ENCODE results near the gene HSPB1.
A peak's percentile ranks its signal among the peaks of the same experiment; 100 is the strongest.
"Not testable (repeated sequence)": the region's sequence is repeated elsewhere in the genome, so short reads cannot be mapped to it uniquely, and the experiment has no call there.

The HSPB1 gene

DNA sequence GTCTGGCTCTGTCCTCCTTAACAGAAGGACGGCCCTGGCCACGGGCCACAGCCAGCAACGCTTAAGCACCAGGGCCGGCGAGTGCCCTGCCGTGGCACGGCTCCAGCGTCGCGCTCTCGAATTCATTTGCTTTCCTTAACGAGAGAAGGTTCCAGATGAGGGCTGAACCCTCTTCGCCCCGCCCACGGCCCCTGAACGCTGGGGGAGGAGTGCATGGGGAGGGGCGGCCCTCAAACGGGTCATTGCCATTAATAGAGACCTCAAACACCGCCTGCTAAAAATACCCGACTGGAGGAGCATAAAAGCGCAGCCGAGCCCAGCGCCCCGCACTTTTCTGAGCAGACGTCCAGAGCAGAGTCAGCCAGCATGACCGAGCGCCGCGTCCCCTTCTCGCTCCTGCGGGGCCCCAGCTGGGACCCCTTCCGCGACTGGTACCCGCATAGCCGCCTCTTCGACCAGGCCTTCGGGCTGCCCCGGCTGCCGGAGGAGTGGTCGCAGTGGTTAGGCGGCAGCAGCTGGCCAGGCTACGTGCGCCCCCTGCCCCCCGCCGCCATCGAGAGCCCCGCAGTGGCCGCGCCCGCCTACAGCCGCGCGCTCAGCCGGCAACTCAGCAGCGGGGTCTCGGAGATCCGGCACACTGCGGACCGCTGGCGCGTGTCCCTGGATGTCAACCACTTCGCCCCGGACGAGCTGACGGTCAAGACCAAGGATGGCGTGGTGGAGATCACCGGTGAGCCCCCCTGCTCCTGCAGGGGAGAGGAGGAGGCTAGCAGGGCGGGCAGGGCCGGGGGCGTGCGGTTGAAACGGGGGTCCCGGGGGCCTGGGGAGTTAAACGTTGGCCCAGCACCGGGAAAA lies at the start of gene HSPB1:
Gene HSPB1, plus strand, starts transcription at position 327 of the 855 bp plus-strand sequence. Its CDS starts 40 bp downstream, at position 367.
- peak; percentile 94 for DNase-seq (ENCODE audit: low spot score)

DNA sequence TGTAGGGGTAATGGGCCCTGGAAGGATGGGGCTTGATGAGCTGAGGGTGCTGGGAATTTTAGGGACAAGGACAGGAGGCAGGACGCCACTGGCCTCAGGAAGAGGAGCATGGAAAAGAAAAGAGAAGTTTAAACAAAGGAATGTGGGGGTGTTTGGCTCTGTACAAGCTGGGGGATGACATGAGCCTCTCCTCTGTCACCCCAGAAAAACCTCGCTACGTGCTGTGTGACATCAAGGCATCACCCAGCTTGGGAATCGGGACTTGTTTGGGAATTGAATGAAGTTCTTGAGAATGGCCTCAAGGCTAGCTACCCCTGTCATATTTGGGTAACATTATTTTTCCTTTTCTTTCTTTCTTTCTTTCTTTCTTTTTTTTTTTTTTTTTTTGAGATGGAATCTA lies 47.7 kb upstream of the HSPB1 start:
- no peak for DNase-seq (ENCODE audit: low spot score)

DNA sequence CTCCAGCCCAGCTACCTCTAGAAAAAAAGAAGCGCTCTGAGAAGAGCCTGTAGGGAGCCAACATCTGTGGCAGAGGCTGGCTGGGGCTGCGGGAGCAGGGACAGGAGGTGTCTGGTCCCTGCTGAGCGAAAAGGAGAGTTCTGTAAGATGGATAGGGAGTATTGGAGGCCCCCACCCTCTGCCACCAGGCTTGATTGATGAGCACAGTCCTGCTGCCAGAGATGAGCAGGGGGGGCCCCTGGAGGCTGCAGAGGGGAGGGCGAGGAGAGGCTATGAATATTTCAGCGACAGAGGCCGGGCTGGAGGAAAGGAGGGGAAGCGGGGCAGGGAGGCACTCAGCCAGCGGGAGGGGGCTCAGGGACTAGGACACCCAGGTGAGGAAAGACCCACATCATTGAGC lies 44.5 kb upstream of the HSPB1 start:
- no peak for DNase-seq (ENCODE audit: low spot score)

DNA sequence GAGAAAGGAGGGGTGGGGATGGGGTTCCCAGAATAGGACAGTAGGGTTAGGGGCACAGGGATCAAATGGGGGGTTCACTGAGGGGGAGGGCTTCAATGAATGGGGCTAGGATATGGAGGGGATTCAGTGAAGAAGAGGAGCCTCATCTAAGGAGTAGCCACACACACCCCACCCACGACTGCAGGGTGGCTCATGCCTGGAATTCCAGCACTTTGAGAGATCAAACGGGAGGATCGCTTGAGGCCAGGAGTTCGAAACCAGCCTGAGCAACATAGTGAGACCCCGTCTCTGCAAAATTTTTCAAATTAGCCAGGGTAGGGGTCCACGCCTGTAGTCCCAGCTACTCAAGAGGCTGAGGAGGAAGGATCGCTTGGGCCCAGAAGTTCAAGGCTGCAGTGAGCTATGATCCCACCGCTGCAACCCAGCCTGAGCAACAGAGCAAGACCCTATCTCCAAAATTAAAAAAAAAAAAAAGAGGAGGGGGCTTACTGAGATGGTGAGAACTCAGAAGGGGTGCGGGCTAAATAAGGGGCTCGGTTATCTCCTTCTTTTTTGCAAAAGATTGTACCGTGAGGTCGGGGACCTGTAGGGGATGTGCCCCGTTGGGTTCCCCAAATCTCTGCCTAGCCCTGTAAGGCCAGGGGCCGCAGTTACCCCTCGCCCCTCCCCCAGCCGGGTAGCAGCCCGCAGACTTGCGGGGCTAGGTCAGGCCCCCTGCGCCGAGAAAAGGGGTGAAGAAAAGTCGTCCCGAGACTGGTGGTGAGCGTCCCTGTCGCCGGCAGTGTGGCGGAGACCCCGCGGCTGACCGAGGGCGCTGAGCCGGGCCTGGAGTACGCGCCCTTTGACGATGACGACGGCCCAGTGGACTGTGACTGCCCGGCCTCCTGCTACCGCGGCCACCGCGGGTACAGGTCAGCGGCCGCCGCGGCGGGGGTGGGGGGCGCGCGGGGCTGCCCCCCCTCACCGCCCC lies 43.1 kb upstream of the HSPB1 start:
- DNase-seq (ENCODE audit: low spot score), result no peak

DNA sequence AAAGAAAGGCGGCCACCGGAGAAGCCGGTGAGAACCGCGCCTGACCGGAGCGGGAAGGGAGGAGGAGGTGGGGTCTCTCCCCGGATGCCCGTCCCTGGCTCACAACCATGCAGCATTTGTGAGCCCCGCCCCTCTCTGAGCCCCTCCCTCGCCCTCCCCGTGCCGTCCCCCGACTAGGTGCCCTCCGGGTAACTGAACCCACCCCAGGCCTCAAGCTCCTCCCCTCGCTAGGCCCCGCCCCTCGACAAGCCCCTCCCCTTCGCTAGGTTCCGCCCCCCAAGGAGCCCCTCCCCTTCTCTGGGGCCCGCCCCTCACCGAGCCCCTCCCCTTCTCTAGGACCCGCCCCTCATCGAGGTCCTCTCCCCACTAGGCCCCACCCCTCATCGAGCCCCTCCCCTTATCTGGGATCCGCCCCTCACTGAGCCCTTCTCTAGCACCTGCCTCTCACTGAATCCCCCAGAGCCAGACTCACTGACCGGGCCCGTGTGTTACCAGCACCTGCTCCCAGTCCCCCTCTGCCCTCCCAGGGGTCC lies 42.2 kb upstream of the HSPB1 start:
- peak; percentile 32 for DNase-seq (ENCODE audit: low spot score)

DNA sequence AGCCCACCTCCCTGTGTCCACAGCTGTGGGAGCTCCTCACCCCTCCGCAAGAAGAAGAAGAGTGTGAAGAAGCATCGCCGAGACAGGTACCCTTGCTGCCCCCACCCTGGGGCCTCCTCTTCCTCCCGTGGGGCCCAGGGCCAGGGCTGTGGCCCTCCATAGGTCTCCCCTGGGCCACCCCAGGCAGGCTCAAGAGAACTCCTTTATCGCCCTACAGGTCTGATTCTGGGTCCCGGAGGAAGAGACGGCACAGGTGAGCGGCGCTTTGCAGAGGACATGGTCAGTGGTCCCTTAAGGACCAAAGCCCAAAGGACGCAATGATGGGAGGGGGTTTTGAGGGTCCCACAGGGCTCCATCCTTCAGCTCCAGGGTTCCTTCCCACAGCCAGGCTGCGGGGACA lies 41.1 kb upstream of the HSPB1 start:
- DNase-seq (ENCODE audit: low spot score), result no peak

DNA sequence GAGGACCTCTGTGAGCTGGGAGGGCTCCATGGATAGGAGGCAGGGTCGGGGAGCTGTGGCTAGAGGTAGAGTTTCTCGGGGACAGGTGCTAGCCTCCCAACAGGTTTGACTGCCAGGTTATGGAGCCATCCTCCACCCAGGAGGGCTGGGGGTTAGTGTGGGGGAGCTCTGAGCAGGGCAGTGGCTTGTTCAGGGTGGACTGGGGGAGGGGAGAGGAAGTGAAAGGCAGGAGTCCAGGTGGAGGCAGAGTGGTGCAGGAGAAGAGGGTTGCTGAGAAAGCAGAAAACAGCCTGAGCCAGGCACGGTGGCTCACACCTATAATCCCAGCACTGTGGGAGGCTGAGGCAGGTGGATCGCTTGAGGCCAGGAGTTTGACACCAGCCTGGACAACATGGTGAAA lies 40.5 kb upstream of the HSPB1 start:
- DNase-seq (ENCODE audit: low spot score), result no peak

DNA sequence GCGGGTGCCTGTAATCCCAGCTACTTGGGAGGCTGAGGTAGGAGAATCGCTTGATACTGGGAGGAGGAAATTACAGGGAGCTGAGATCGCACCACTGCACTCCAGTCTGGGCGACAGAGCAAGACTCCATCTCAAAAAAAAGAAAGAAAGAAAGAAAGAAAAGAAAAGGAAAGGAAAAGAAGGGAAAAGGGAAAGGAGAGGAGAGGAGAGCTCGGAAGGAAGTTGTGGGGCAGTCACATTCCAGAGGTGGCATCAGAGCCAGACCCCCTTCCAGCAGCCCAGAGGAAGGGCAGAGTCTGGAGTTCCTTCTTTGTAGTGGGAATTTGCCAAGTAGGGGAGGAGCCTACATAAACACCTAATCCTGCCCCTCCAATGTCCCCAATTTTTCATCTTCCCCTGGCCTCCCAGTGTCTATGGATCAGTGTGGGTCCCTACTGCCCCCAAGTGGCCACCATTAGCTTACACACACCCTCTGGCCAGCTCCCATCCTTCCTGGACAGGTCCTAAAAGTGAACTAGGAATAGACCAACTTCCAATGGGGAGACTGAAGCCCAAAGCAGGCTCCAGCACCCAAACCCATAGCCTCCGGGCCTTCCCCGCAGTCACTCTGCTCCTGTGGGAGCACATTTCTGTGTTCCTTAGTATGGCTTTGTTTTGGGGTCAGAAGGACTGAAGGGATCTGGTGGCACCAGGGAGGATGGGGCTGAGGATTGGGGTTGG lies 39.6 kb upstream of the HSPB1 start:
- peak; percentile 75 for DNase-seq (ENCODE audit: low spot score)

DNA sequence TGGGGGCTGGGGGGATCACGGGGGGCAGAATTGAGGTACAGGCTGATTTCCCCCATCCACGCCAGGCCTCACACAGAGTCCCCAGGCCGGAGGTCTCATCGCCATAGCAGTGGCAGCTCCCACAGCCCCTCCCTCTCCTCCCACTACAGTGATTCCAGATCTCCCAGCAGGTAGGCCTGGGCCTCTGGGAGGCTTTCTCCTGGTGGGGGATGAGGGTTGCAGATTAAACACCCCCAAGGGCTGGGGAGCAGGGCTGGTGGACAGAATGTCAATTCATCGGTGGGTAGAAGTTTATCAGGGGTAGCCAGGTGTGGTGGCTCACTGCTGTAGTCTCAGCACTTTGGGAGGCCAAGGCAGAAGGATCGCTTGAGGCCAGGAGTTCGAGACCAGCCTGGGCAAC lies 37.2 kb upstream of the HSPB1 start:
- no peak for DNase-seq (ENCODE audit: low spot score)

DNA sequence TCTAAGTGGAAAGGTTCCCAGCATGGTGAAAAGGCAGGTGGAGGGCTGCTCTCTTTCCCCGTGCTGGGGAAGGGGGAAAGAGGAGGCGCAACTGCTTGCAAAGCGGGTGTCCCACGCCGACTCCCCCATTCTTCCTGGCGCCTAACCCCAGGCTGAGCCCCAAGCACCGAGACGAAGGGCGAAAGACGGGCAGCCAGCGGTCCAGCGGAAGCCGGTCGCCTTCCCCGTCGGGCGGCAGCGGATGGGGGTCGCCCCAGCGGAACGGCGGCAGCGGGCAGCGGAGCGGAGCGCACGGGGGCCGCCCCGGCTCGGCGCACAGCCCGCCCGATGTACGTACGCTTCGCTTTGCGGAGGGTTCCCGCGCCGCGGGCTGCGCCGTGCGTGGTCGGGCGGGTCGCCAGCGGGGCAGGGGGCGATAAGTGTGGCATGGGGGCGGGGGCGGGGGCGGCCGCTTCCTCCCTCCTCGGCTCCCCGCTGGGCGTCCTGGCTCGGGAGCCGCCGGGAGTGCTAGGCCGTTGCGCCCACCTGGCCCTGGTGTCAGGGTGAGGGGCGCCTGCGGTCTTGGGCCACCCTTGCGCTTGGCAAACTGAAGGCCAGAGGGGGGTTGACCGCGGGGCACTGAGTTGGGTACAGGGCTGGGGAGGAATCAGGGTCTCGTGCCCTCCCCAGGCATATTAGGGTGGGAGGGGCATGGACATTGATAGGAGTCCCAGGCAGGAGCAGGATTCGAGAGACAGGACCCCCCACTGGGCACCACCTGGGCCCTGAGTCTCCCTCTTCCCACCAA lies 35.2 kb upstream of the HSPB1 start:
- no peak for DNase-seq (ENCODE audit: low spot score)

DNA sequence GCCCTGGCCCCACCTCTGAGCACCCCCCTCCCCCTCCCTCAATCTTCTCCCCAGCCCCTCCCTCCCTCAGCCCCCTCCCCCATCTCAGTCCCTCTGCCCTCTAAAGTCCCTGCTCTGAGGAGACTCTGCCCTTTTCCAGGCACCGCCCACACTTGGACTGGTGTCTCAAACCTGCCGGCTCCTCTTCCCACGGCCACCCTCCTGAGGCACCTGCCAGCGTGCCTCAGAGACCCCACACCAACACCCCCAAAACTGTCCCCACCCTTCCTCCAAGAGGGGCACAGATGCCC lies 34.6 kb upstream of the HSPB1 start:
- no peak for DNase-seq (ENCODE audit: low spot score)

DNA sequence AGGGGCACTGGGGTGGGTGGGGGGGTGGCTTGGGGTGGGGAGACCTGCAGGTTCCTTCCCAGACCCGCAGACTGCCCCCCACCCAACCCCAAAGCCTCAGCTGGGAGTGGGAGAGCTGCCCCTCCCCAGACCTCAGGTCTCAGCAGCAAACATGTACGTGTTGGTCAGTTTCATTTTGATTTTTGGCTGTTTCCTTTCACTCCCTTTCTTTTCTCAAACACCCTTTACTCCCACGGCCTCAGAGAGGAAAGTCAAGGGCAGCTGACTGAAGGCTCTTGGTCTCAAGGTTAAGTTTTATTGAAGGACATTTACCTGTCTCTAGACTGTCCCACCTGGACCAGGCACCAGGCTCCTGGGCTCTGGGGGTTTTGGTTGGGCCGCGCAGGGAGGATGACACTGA lies 34.1 kb upstream of the HSPB1 start:
- no peak for DNase-seq (ENCODE audit: low spot score)

DNA sequence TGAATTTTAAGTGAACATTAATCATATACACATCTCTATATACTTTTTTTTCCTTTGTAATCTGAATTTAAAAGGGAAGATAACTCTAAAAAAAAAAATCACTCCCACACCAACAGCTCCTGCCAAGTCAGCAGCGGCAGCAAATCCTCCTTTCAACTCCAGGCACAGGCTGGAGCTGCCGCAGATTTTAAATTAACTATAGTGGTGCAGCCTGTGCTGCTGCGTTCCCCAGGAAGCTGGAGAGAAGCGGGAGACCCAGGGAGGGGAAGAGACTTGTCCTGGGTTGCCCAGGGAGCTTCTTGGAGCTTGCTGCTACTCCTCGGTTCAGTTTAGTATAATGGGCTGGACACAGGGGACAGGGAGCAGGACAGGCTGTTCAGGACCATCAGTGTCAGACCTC lies 32.6 kb upstream of the HSPB1 start:
- DNase-seq (ENCODE audit: low spot score), result no peak

DNA sequence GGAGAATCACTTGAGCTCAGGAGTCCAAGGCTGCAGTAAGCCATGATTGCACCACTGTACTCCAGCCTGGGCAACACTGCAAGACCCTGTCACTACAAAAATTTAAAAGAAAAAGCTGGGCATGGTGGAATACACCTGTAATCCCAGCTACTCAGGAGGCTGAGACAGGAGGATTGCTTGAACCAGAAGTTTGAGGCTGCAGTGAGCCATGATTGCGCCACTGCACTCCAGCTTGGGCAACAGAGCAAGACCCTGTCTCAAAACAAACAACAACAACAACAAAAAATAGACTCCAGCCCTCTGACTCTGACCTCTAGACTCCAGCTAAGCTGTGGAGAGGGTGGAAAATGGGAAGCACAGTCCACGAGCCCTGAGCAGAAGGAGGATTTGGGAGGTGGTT lies 31.1 kb upstream of the HSPB1 start:
- DNase-seq (ENCODE audit: low spot score), result not testable (repeated sequence)

DNA sequence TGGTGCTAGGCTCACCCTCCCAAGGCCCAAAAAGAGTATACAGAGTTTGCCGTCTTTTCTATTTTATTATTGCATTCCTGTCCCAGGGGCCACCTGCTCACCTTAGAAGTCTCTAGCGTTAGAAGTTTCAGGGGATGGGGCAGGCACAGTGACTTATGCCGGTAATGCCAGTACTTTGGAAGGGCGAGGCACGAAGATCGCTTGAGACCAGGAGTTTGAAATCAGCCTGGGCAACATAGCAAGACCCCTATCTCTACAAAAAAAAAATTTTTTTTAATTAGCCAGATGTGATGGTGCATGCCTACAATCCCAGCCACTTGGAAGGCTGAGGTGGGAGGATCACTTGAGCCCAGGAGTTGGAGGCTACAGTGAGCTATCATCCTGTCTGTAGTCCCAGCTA lies 30.3 kb upstream of the HSPB1 start:
- DNase-seq (ENCODE audit: low spot score), result no peak

DNA sequence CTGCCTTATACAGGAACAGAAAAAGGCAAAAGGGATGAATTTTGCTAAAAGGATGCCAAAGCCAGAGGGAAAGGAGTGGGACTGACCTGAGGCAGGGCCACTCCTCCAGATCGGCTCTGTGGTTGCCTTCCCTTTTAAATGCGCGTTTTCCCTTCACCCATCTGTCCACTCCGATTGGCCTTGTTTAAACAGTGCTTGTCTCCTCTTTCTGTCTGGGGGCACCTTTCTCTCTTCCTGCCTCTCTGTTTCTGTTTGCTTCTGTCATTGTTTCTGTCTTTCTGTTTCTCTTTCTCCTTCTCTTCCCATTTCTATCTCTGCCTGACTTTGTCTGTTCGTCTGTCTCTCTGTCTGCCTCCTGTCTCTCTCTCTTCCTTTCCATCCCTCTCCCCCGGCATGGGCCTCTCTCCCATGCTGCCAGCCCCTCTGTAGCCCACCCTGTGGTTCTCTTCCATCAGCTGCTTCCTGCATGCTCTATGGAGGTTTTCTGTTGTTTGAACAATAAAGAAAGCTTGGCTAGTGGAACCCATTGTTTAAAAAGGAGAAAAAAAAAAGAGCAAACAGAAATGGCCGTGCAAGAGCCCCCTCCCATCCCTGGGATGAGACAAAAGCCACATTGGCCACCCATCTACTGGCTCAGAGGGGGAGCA lies 29.5 kb upstream of the HSPB1 start:
- DNase-seq (ENCODE audit: low spot score), result no peak

DNA sequence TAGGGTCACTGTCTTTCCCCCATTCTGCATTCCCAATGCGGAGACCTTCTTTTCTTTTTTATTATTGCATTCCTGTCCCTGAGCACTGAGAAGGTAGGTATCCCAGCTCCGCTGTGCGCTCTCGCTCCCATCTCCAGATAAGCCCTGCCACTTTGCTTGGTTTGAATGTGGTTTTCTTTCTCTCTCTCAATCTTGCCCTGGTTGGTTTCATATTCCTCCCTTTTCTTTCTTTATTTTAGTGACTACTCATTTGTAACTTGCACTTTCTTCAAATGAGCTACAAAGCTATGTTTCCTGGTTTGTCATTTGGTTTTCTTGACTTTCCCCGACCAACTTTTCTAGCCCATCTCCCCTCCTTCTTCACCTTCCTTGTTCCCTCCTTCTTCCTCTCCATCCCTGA lies 29.0 kb upstream of the HSPB1 start:
- no peak for DNase-seq (ENCODE audit: low spot score)

DNA sequence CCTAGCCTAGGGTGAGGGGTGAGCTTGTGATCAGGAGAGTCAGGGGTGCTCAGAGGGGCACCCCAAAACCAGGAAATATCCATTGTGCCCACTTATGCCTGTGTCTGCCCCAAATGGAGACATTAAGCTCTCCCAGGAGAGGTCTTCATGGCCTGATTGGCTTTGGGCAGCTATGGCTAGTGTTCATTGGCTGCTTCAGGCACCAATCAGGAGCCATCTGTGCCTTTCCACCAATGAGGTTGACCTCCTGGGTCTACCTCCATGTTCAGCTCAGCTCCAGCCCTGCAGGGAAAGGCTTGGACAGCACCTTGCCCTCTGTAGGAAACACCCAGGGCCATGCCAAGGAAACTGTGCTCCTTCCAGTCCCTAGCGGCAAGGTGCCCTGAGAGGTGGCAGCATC lies 23.9 kb upstream of the HSPB1 start:
- no peak for DNase-seq (ENCODE audit: low spot score)

DNA sequence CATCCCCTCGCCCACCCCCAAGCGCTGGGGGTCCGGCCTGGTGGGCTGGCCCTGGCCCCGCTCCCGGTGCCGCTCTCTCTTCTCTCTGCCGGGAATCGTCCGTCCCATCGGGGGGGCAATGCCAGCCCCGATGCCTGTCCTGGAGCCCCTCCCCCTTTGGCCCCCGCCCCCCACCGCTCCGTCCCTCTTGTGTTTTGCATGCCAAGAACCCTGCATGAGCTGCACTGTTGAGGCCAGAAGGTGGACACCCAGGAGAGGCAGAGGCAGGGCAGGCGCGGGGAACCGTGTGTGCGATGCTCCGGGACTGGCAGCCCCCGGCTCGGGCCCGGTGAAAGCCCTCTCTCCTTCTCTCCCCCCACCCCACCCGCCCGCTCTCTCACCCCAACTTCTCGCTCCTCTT lies 22.1 kb upstream of the HSPB1 start:
- no peak for DNase-seq (ENCODE audit: low spot score)

DNA sequence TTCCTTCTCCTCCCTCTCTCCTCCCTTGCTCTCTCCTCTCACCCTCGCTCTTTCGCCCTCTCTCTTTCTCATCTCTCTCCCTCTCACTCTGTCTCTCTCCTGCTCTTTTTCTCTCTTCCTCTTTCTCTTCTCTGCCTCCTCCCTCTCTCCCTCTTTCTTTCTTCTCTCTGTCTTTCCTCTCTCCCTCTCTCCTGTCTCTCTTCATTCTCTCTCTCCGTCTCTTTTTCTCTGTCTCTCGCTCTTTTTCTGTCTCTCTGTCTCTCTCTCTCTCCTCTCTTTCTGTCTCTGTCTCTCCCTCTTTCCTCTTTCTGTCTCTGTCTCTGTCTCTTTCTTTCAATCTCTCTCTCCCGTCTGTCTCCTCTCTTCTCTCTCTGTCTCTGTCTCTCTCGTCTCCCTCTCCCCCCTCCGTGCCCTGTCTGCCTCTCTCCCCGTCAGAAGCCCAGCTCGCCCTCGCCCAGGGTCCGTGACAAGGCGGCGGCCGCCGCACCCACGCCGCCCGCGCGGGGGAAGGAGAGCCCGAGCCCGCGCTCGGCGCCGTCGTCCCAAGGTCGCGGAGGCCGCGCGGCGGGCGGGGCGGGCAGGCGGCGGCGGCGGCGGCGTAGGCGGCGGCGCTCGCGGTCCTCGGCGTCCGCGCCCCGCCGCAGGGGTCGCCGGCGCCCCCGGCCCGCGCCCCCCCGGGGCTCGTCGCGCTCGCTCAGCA lies 21.3 kb upstream of the HSPB1 start:
- DNase-seq (ENCODE audit: low spot score), result no peak

Measured in AG08395 (cell line).